Endodermal cell (in vitro differentiated cells): ENCODE data around the gene TRPV5. TPM values are rescaled to one million over a fixed set of nuclear protein-coding genes. Genes with fewer than 3 reads are reported as not detected.

ENCODE experiments used
- DNase-seq: peaks from one replicate; pipeline ENCODE4 v3.0.0-alpha.2; 2017
- H3K27ac ChIP-seq: 2 replicates; pipeline ENCODE4 v1.5.1; 2013; ENCODE audit warnings: mild to moderate bottlenecking, low read depth, low read length, moderate library complexity
- H3K27me3 ChIP-seq: 2 replicates; pipeline ENCODE4 v1.6.1; 2013; ENCODE audit warnings: mild to moderate bottlenecking, low read length, moderate library complexity; ENCODE audit not compliant: insufficient read depth, control insufficient read depth, poor library complexity, severe bottlenecking
- H3K36me3 ChIP-seq: 2 replicates; pipeline ENCODE4 v1.7.0; 2013; ENCODE audit warnings: mild to moderate bottlenecking, low read length, moderate library complexity; ENCODE audit not compliant: control insufficient read depth, insufficient read depth
- H3K4me1 ChIP-seq: one replicate; pipeline ENCODE4 v1.7.0; 2013; ENCODE audit warnings: low read length; ENCODE audit not compliant: control insufficient read depth, insufficient read depth
- H3K4me3 ChIP-seq: 2 replicates; pipeline ENCODE4 v1.5.1; 2013; ENCODE audit warnings: mild to moderate bottlenecking, low read length, moderate library complexity
- H3K9ac ChIP-seq: 2 replicates; pipeline ENCODE4 v1.6.1; 2013; ENCODE audit warnings: mild to moderate bottlenecking, low read length, moderate library complexity; ENCODE audit not compliant: poor library complexity, severe bottlenecking; ENCODE audit errors: extremely low read depth
- H3K9me3 ChIP-seq: 2 replicates; pipeline ENCODE4 v1.6.1; 2013; ENCODE audit warnings: mild to moderate bottlenecking, low read length, moderate library complexity; ENCODE audit not compliant: control insufficient read depth
- H3K27ac Mint-ChIP-seq: 2 replicates; pipeline ENCODE4 v1.8.0; 2020; ENCODE audit warnings: mixed read lengths
- H3K27me3 Mint-ChIP-seq: 2 replicates; pipeline ENCODE4 v1.8.0; 2021; ENCODE audit warnings: mild to moderate bottlenecking, mixed read lengths; ENCODE audit not compliant: insufficient read depth
- H3K36me3 Mint-ChIP-seq: 2 replicates; pipeline ENCODE4 v1.8.0; 2020; ENCODE audit warnings: low read depth, mixed read lengths
- H3K4me1 Mint-ChIP-seq: 2 replicates; pipeline ENCODE4 v1.8.0; 2020; ENCODE audit warnings: mixed read lengths
- H3K4me3 Mint-ChIP-seq: 2 replicates; pipeline ENCODE4 v1.8.0; 2020; ENCODE audit warnings: mild to moderate bottlenecking, moderate library complexity, mixed read lengths
- H3K9me3 Mint-ChIP-seq: 2 replicates; pipeline ENCODE4 v1.8.0; 2020; ENCODE audit warnings: mild to moderate bottlenecking, mixed read lengths
- CTCF ChIP-seq: fragments of 200-600 bp; sonication (generic); conservative IDR thresholded peaks from 2 replicates; pipeline ENCODE4 v1.5.0; 2021; ENCODE audit warnings: antibody characterized with exemption, mild to moderate bottlenecking
- WGBS, 2 experiments: methylation state at CpG; one replicate each; pipeline versions ENCODE4 v1.1.5 to v1.1.7; 2013; ENCODE audit warnings: missing lambda C conversion rate in 2 of 2, mixed read lengths in 1 of 2; ENCODE audit not compliant: insufficient coverage in 1 of 2, insufficient read length in 1 of 2; 5-methylcytosine and 5-hydroxymethylcytosine counted together
- total RNA-seq, 2 donors: library from RNA; stranded (reverse); fragmentation: NEBNext Ultra II Directional in 1 of 2; extraction: Animal tissue kit (Norgen Biotek cat#: 25700) in 1 of 2; gene quantifications; 2 replicates in 1 of 2; 3 replicates in 1 of 2; pipeline ENCODE4 v1.2.1, GENCODE V29; 2021

The TRPV5 gene
- total RNA-seq, 2 donors from 2014 or later, result 0.15 to 0.22 TPM

DNA sequence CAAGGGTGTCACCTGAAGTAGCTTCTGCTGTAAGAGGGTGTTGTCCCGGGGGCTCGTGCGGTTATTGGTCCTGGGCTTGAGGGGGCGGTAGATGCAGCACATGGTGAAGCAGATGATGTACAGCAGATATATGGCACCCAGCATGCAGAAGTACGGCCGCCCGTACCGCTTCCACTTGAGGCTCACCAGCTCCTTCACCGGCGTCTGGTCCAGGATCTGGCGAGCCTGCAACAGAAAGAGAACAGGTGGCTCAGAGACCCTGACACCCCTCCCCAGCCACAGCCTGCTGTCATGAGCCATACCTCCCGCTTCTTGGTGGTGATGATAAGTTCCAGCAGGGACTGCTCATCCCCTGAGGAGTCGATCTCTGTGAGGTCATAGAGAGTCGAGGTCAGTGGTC is 58.1 kb downstream of the TRPV5 start:
- Mint-ChIP-seq H3K4me1 (no peaks in the 10 kb centered on the region), H3K9me3 (no peaks in the 10 kb centered on the region), H3K27ac (no peak overlapping the region), H3K4me3 (no peak overlapping the region), H3K36me3 (peaks cover 32% of the 10 kb centered on the region), H3K27me3 (peaks cover 20% of the 10 kb centered on the region)
- Histone ChIP-seq H3K4me1 (no peaks in the 10 kb centered on the region), H3K27me3 (no peaks in the 10 kb centered on the region), H3K4me3 (no peak overlapping the region), H3K36me3 (peaks cover 4% of the 10 kb centered on the region), H3K9me3 (no peaks in the 10 kb centered on the region), H3K9ac (no peak overlapping the region), H3K27ac (no peak overlapping the region)
- 91 to 93% methylated on average over 10 to 14 of the region's 14 CpGs for WGBS, 2 experiments
- TF ChIP-seq CTCF, result no peak
- no peak for DNase-seq

DNA sequence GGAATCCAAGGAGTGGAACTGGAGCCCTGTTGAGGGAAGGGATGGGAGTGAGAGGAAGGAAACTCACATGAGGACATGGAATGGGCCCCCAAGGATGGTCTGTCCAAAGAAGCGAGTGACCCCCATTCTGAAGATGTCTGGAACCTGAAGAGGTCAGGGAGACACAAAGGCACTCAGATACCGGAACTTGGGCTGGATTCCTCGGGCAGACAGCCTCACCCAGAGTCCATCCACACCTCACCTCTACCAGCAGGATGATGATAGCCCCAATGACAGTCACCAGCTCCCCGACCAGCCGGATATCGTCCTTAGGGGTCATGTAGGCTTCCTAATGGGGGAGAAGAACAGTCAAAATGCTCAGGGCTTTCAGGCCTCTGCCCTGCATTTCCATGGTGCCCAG is 58.7 kb downstream of the TRPV5 start:
- H3K4me1 ChIP-seq, result no peaks in the 10 kb centered on the region
- peaks cover 20% of the 10 kb centered on the region for H3K27me3 Mint-ChIP-seq
- no peak overlapping the region for H3K27ac ChIP-seq
- WGBS, 2 experiments, result 91 to 100% methylated on average over 1 to 6 of the region's 6 CpGs
- no peaks in the 10 kb centered on the region for H3K27me3 ChIP-seq
- no peak overlapping the region for H3K4me3 ChIP-seq
- H3K36me3 Mint-ChIP-seq, result peaks cover 38% of the 10 kb centered on the region
- H3K4me1 Mint-ChIP-seq, result no peaks in the 10 kb centered on the region
- no peaks in the 10 kb centered on the region for H3K9me3 ChIP-seq
- TF ChIP-seq CTCF, result no peak
- H3K36me3 ChIP-seq, result peaks cover 6% of the 10 kb centered on the region
- no peak overlapping the region for H3K27ac Mint-ChIP-seq
- H3K4me3 Mint-ChIP-seq, result no peak overlapping the region
- H3K9ac ChIP-seq, result no peak overlapping the region
- DNase-seq, result no peak
- H3K9me3 Mint-ChIP-seq, result no peaks in the 10 kb centered on the region

- peaks cover 10% of the 10 kb centered on the region for H3K36me3 ChIP-seq
- no peaks in the 10 kb centered on the region for H3K27me3 ChIP-seq
- H3K9ac ChIP-seq, result no peak overlapping the region
- no peak overlapping the region for H3K4me3 Mint-ChIP-seq
- no peaks in the 10 kb centered on the region for H3K4me1 Mint-ChIP-seq
- 89 to 90% methylated on average over 6 to 7 of the region's 7 CpGs for WGBS, 2 experiments
- no peak overlapping the region for H3K27ac Mint-ChIP-seq
- no peaks in the 10 kb centered on the region for H3K9me3 ChIP-seq
- no peak for DNase-seq
- H3K4me3 ChIP-seq, result no peak overlapping the region
- peaks cover 42% of the 10 kb centered on the region for H3K36me3 Mint-ChIP-seq
- TF ChIP-seq CTCF, result no peak
- H3K27ac ChIP-seq, result no peak overlapping the region
- no peaks in the 10 kb centered on the region for H3K4me1 ChIP-seq
- no peaks in the 10 kb centered on the region for H3K9me3 Mint-ChIP-seq
- H3K27me3 Mint-ChIP-seq, result peaks cover 16% of the 10 kb centered on the region
Measured at GRCh38 chr7:142874409-142874808, 59.1 kb downstream of the TRPV5 start.
